Parathyroid adenoma (tissue), 2 donors: ENCODE measurements around the gene PLCL1.

ENCODE experiments used
- H2AFZ ChIP-seq: fragments of 300-600 bp; sonication (generic); one replicate; pipeline ENCODE4 v1.7.0; 2017; ENCODE audit warnings: antibody characterized with exemption, mild to moderate bottlenecking
- H3K27ac ChIP-seq: fragments of 300-600 bp; sonication (generic); one replicate; pipeline ENCODE4 v1.7.0; 2017
- H3K27me3 ChIP-seq: fragments of 300-600 bp; sonication (generic); one replicate; pipeline ENCODE4 v1.7.0; 2017; ENCODE audit warnings: low read length; ENCODE audit not compliant: control insufficient read depth, insufficient read depth
- H3K36me3 ChIP-seq: fragments of 300-600 bp; sonication (generic); one replicate; pipeline ENCODE4 v1.7.0; 2017; ENCODE audit warnings: low read length; ENCODE audit not compliant: control insufficient read depth, insufficient read depth
- H3K4me1 ChIP-seq: fragments of 300-600 bp; sonication (generic); one replicate; pipeline ENCODE4 v1.7.0; 2017; ENCODE audit warnings: control low read depth
- H3K4me2 ChIP-seq: fragments of 300-600 bp; sonication (generic); one replicate; pipeline ENCODE4 v1.7.0; 2017; ENCODE audit warnings: low read length
- H3K4me3 ChIP-seq: fragments of 300-600 bp; sonication (generic); one replicate; pipeline ENCODE4 v1.7.0; 2017; ENCODE audit warnings: low read depth, low read length
- H3K79me2 ChIP-seq: fragments of 300-600 bp; sonication (generic); one replicate; pipeline ENCODE4 v1.7.0; 2017; ENCODE audit warnings: control low read depth
- H3K9ac ChIP-seq: fragments of 300-600 bp; sonication (generic); one replicate; pipeline ENCODE4 v1.7.0; 2017; ENCODE audit warnings: mild to moderate bottlenecking
- H3K9me3 ChIP-seq: fragments of 300-600 bp; sonication (generic); one replicate; pipeline ENCODE4 v1.7.0; 2017; ENCODE audit warnings: low read length; ENCODE audit not compliant: control insufficient read depth
- CTCF ChIP-seq: fragments of 300-600 bp; sonication (generic); IDR thresholded peaks from one replicate; pipeline ENCODE4 v1.7.0; 2017; ENCODE audit warnings: antibody characterized with exemption, mild to moderate bottlenecking
- donor health status: primary hyperparathyroidism.

Gene PLCL1

DNA sequence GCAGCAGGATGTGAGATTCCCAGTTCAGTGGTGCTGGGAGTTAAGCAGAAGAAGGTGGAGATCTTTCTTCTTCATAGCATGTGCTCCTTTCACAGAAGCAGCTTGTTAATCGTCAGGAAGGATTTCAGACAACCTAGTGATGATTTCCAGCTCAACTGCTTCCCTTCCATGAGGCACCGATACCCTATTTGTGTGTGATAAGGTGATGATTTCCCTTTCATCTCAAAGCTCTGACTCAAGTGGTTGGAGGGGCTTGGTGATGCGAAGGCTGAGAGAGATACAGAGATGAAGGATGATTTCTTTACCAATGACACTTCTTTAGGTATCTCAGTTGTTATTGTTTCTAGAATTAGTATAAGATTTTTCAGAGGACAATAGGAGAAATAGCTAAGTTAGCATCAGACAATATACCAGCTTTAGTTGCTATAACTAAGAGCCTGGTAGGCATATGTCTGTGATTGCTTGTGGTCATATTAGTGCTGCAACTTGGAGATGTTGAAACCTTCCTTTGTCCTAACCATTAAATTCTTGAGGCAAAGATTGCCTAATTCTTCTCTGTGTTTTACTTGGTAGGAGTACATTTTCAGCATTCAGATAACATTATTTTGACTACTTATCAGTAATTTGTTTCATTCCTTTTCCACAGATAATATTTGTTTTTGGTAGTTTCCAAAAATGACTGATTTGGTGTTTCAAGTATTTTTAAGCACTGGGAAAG is 111.3 kb downstream of the PLCL1 start:
- Histone ChIP-seq H2AFZ (no peak overlapping the region), H3K27me3 (no peaks in the 10 kb centered on the region), H3K4me2 (no peak overlapping the region), H3K79me2 (peaks cover 5% of the 10 kb centered on the region), H3K4me1 (peaks cover 21% of the 10 kb centered on the region), H3K9ac (no peak overlapping the region), H3K27ac (no peak overlapping the region), H3K4me3 (no peak overlapping the region), H3K9me3 (no peaks in the 10 kb centered on the region), H3K36me3 (no peaks in the 10 kb centered on the region)
- TF ChIP-seq CTCF = no peak

DNA sequence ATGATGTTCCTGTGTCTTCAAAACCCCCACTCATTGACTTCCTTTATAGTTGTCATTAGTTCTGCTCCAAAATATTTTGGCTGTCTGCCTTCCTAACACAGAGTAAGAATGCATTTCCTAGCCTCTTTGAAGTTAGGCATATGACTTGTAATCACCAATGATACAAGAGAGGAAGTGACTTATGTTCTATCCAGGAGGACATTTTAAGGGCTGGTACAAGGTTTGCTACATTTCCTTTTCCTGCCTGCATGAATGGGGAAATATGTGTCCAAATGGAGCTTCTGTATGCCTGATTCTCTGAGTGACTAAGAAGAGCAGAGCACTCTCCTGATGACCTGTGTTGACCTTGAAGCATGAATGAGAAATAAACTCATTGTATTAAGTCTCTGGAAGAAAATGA is 115.1 kb downstream of the PLCL1 start:
- Histone ChIP-seq H3K9me3 (no peaks in the 10 kb centered on the region), H3K36me3 (no peaks in the 10 kb centered on the region), H3K4me3 (no peak overlapping the region), H3K4me1 (peaks cover 21% of the 10 kb centered on the region), H3K4me2 (no peak overlapping the region), H3K27ac (no peak overlapping the region), H2AFZ (no peak overlapping the region), H3K27me3 (no peaks in the 10 kb centered on the region), H3K9ac (no peak overlapping the region), H3K79me2 (no peaks in the 10 kb centered on the region)
- no peak for TF ChIP-seq CTCF

DNA sequence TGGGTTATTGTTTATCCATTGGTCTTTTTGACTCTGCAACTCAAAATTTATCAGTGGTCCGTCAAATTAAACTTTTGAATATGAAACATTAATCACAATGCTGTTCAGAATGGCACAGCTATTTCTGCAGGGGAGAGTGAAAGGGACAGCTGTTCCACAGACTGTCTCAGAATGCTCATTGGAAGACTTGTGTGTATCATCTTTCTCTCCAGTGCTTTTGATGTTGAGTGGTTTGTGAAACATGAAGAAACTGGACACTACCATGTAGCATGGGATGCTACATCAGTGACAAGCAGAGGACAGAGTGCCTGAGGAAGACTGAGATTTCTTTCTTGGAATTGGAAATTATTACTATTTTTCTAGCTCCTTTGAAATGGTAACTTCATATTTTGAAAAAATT is 115.7 kb downstream of the PLCL1 start:
- no peak overlapping the region for H2AFZ ChIP-seq
- no peak for TF ChIP-seq CTCF
- H3K9ac ChIP-seq = no peak overlapping the region
- no peak overlapping the region for H3K4me2 ChIP-seq
- peaks cover 21% of the 10 kb centered on the region for H3K4me1 ChIP-seq
- H3K27ac ChIP-seq = no peak overlapping the region
- H3K79me2 ChIP-seq = no peaks in the 10 kb centered on the region
- H3K4me3 ChIP-seq = no peak overlapping the region
- no peaks in the 10 kb centered on the region for H3K27me3 ChIP-seq
- no peaks in the 10 kb centered on the region for H3K9me3 ChIP-seq
- H3K36me3 ChIP-seq = no peaks in the 10 kb centered on the region

- no peaks in the 10 kb centered on the region for H3K9me3 ChIP-seq
- no peak overlapping the region for H3K9ac ChIP-seq
- H3K27ac ChIP-seq = no peak overlapping the region
- no peak overlapping the region for H3K4me3 ChIP-seq
- H2AFZ ChIP-seq = no peak overlapping the region
- H3K4me2 ChIP-seq = no peak overlapping the region
- peaks cover 18% of the 10 kb centered on the region for H3K4me1 ChIP-seq
- H3K36me3 ChIP-seq = no peaks in the 10 kb centered on the region
- no peaks in the 10 kb centered on the region for H3K27me3 ChIP-seq
- no peak for TF ChIP-seq CTCF
- H3K79me2 ChIP-seq = no peaks in the 10 kb centered on the region
Observed at GRCh38 chr2:197920592-197921201, 116.3 kb downstream of the PLCL1 start.

DNA sequence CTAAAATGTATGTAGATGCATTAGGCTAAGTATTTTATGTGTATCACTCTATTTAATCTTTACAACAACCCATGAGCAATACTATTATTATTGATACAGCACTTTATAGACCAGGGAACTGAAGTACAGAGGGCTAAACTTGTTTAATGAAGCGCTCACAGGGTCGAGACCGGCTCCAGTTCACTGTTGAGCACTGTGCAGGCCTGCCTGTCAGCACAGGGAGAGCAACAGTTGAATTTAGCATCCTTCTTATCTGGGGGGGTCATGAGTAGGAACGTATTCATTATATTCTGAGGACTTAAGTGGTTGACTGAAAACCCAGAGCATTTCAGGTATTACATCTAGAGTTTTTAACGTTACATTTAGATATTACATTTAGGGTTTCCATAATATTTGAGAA is 120.1 kb downstream of the PLCL1 start:
- Histone ChIP-seq H3K4me1 (peaks cover 14% of the 10 kb centered on the region), H3K27me3 (no peaks in the 10 kb centered on the region), H3K4me3 (no peak overlapping the region), H3K27ac (no peak overlapping the region), H3K9ac (no peak overlapping the region), H2AFZ (no peak overlapping the region), H3K4me2 (no peak overlapping the region), H3K36me3 (no peaks in the 10 kb centered on the region), H3K79me2 (peaks cover 12% of the 10 kb centered on the region), H3K9me3 (no peaks in the 10 kb centered on the region)
- no peak for TF ChIP-seq CTCF
